Uterus (tissue), 2 donors: ENCODE measurements around the gene SNCG.

Experiments used
- CTCF ChIP-seq, 4 experiments: fragments of 200-600 bp in 2 of 4; fragments of 450-650 bp in 2 of 4; sonication (generic) in 2 of 4; IDR thresholded peaks; one replicate each; pipeline ENCODE4 v1.5.1; 2016 to 2019; ENCODE audit warnings: antibody characterized with exemption in 4 of 4, mild to moderate bottlenecking in 2 of 4, moderate library complexity in 1 of 4
- POLR2A ChIP-seq, 2 donors: fragments of 450-650 bp; IDR thresholded peaks; one replicate each; pipeline ENCODE4 v1.6.1; 2016; ENCODE audit warnings: antibody characterized with exemption in 2 of 2, mild to moderate bottlenecking in 1 of 2, moderate library complexity in 1 of 2

GRCh38 chr10:86914734-86915133, 43.7 kb upstream of the SNCG start:
- TF ChIP-seq POLR2A (IDR thresholded peaks at IDR 0.05) (no peak), CTCF (IDR thresholded peaks at IDR 0.05) (no peak)
